HG03060 (cell line): ENCODE measurements around the gene OBP2B.
"Not testable (repeated sequence)": the region's sequence is repeated elsewhere in the genome, so short reads cannot be mapped to it uniquely, and the experiment has no call there.

ENCODE experiments used
- ATAC-seq: cut with Tn5 transposase; IDR thresholded peaks from one replicate; pipeline ENCODE4 v1.9.1; 2021; ENCODE audit warnings: low read depth, moderate number of reproducible peaks; ENCODE audit not compliant: unreplicated experiment

OBP2B gene

DNA sequence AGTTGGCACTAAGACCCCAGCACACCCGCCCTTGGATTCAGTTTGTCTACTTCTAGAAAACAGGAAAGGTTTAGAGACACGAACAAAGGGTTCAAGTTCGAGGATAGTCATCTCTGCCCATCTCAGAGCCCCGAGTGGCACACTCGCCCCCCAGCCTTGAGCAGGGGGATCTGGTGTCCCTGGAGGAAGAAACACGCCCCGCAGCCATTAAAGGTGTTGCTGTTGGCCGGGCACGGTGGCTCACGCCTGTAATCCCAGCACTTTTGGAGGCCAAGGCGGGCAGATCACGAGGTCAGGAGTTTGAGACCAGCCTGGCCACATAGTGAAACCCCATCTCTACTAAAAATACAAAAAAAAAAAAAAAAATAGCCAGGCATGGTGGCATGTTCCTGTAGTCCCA lies 39.4 kb downstream of the OBP2B start:
- ATAC-seq = not testable (repeated sequence)

DNA sequence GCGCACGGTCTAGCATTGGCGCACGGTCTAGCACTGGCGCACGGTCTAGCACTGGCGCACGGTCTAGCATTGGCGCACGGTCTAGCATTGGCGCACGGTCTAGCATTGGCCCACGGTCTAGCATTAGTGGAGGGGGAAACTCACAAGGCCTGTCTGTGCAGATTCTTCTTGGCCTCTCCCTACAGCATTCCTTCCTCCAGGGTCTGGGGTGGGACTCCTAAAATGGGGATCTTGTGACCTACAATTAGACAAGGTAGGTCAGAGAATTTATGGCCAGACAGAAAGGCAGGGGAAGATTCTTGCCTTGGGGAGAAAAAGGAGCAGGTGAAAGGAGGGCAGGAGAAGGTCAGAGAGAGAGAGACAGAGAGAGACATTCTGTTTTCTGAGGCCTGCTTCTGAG lies 39.9 kb downstream of the OBP2B start:
- no peak for ATAC-seq

DNA sequence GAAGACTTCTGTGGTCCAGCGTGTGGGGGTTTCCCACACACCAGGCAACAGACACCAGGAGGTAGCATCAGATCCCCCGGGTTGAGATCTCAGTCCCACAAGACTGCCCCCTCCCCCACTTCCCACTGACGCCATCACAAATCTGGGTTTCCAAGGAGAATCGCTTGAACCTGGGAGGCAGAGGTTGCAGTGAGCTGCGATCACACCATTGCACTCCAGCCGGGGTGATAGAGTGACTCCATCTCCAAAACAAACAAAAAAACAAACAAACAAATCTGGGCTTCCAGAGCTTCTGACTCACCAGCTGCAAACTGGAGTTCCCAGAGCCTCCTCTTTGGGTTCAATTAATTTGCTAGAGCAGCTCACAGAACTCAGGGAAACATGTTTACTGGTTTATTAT lies 40.6 kb downstream of the OBP2B start:
- ATAC-seq = no peak

DNA sequence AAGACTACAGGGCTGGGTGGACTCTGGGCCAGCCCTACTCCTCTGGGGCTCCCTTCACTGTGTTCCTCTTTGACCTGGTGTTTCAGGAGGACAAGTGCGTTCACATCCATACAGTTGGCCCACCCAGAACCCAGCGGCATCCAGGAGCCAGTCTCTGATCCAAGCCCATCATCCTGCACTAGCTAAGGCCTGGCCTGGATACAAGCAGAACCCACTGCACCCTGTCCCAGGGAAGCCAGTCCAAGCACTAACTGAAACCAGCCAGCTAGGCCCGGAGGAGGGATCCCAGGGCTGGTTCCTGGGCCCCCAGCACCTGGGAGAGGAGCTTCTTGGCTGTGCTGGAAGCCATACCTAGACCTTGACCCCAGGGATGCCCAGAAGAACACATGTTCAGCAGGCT lies 41.3 kb downstream of the OBP2B start:
- no peak for ATAC-seq

DNA sequence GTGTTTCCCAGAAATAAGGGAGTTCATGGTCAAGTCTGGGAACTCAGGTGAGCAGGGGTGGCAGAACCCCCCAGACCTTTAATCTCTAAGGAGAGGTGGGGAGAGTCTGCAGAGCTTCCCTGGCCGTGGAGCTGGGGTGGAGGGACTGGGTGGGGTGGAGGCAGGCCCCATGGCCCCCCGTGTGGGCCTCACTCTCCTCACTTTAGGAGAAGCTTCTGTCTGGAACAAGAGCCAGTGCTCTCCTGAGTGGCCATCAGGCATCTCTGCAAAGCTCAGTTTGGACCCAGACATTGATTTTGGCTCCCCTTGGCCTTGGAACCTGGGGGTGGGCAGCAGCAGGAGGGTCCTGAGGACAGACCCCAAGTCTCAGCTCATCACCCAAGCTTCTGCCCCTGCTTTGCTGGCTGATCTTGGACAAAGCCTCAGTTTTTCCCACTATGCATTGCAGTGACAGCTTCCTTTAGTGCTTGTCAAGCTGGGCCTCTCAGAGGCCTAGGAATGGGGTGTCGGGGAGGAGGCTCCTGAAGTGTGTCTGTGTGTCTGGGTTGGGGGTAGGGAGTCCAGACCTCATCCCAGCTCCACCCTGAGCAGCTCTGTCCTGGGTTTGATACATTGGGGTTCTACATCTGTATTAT lies 41.8 kb downstream of the OBP2B start:
- no peak for ATAC-seq

DNA sequence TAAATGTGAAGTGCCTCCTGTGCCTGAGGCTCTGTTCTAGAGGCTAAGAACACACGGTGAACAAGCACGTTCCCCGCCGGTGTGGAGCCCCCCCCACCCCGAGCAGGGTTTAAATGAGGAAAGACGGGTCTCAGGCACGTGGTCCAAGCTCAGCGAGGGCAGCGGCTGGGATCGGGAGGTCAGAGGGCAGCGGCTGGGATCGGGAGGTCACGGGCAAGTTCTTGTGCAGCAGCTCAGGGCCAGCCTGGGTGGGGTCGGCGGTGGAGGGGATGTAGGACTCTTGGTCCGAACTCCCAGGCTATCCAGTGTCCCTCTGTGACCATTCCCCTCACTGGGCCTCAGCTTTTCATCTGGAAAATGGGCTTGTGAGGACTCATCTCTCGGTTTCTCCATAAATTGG lies 42.7 kb downstream of the OBP2B start:
- no peak for ATAC-seq

DNA sequence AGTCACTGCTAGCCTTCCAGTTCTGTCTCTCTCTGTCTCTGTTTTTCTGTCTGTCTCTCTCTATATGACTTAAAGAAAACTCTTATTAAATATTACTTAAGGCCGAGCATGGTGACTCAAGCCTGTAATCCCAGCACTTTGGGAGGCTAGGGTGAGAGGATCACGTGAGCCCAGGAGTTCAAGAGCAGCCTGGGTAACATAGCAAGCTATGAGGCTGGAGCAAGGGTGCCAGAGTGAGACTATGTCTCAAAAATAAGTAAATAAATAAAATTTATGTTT lies 43.7 kb downstream of the OBP2B start:
- ATAC-seq = no peak

DNA sequence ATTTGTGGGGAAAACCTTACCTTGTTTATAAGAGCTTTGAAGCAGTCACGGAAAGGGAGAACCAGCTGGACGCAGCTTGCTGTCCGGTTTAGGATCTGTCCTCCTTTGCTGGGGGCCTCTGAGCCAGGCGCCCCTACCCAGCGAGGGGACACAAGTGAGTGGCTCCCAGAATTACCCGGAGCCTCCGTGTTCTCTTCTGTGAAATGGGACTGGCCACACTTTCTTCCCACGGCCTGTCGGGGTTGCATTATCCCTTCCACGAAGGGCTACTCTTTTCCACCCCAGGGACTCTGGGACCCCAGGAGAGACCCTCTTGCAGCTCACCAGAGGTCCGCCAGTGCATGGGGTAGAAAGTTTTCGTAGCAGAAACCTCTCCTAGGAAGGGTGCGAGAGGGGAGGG lies 44.9 kb downstream of the OBP2B start:
- no peak for ATAC-seq

DNA sequence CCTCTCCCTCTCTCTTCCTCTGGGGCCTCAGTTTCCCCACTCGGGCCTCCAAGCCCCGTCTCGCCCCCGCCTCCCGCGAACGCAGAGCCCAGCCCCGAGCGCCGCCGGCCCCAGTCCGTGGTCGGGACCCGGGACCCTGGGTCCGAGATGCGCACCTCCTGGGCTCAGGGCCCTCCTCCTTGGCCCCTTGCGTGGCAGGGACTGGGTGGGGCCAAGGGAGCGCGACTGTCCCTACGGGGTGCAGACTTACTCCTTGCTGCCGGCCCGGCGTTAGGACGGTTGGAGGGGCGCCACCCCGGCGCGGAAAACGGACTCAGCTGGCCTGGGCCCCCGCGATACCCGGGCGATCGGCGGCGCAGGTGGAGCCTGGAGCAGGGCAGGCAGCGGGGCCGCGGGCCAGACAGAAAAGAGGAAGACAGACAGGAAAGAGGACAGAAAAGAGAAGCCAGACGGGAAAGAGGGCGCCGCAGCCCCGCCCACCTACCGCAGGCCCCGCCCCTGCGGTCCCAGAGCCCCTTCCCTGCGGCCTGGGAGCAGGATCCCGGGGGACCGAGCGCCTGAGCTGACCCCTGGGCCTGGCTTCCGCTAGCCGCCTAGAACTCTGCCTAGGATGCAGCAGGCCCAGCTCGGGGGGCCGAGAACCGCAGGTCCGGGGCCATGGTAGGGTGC lies 45.4 kb downstream of the OBP2B start, which contains the start of gene GBGT1:
Gene GBGT1, minus strand, starts transcription at position 411 of the 669 bp plus-strand sequence. CDS start 1,502 bp downstream, outside the sequence.
- no peak for ATAC-seq

DNA sequence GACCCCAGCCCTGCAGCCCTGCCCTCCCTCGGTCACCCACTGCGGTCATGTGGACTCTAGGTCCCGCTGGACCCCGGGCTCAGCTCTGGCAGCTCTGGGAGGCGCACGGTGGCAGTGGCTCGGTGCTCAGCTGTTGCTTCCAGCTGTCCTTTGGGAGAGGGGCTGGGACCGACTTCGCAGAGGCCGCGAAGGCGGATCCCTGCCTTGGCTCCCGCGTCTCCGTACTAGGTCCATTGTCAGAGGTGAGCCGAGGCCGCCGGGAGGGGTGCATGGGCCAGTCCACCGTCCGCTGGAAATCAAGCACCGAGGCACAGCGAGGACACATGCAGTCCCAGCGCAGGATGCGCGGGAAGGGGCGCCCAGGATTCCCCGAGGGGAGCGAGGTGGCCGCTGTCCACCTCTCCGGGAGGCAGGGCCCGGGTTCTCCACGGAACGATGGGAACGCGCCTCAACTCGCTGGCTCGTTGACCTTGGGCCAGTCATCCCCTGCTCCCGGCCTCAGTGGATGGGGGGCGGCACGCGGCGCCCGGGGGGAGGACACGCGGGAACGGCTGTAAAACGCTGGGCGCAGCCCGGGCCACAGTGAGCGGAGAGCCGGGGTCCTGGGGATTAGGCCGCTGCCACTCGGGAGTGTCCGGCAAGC lies 46.1 kb downstream of the OBP2B start:
- no peak for ATAC-seq

DNA sequence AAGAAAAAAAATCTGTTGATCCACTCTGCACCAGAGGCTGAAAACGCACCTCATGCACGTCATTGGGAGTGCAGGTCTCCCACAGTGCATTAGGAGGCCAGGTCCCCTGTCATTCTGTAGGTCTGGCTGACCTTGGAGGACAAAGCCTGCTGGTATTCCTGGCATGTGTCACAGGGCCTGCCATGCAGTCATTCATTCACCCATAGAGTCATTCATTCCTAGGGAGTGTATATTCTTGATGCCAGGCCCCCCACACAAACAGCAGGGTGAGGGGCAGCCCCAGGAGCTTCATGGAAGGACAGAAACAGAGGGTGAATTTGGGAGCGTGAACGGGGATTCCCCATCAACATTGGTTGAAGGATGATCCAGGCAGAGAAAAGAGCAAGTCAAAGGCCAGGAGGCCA lies 47.5 kb downstream of the OBP2B start:
- no peak for ATAC-seq

DNA sequence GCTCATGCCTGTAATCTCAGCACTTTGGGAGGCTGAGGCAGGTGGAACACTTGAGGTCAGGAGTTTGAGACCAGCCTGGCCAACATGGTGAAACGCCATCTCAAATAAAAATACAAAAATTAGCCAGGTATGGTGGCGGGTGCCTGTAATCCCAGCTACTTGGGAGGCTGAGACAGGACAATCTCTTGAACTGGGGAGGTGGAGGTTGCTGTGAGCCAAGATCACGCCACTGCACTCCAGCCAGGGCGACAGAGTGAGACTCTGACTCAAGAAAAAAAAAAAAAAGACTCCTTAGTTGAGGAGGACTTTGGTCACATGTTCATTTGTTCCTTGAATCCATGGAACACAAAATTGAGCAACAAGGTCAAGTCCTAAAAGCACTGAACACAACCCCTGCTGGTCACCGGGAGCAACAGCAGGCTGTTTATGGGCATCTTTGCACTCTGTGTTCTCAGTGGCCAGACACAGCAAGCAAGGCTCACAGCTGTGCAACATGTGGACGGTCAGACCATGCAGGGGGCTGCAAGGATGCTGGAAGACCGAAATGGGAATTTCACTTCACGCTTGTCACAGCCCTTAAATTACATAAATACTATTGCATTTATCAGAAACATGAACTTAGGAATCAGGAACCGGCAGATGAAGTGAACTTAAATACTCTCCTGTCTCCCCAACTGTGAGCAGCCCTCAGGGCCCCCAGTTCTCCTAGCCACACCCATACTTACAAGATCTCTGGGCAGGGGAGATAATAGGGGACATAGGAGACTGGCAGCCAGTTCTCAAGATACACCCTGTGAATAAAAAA lies 48.1 kb downstream of the OBP2B start:
- ATAC-seq = no peak

DNA sequence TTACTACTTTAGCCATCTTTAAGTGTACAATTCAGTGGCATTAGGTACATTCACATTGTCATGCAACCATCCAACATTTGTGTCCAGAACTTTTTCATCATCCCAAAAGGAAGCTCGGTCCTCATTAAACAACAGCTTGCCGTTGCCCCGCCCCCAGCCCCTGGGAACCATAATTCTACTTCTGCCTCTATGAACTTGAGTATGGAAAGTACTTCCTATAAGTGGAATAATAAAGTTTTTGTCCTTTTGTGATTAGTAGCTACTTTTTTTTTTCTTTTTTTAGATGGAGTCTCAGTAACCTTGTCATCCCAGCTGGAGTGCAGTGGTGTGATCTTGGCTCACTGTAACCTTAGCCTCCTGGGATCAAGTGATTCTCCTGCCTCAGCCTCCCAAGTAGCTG lies 50.4 kb downstream of the OBP2B start:
- no peak for ATAC-seq
